HG02571 (cell line): ENCODE measurements around the gene EIF4B.

Experiments used
- ATAC-seq: cut with Tn5 transposase; IDR thresholded peaks from one replicate; pipeline ENCODE4 v1.9.1; 2021; ENCODE audit warnings: mild to moderate bottlenecking, moderate library complexity; ENCODE audit not compliant: unreplicated experiment

The EIF4B gene

GRCh38 chr12:53056901-53057300, 50.6 kb downstream of the EIF4B start:
- no peak for ATAC-seq

GRCh38 chr12:53057816-53058500, 51.7 kb downstream of the EIF4B start:
- ATAC-seq, result no peak

- no peak for ATAC-seq
Measured at GRCh38 chr12:53058674-53059433, 52.6 kb downstream of the EIF4B start.

- ATAC-seq, result no peak
Measured at GRCh38 chr12:53059434-53060063, 53.3 kb downstream of the EIF4B start.

- ATAC-seq, result no peak
Measured at GRCh38 chr12:53060064-53060720, 53.9 kb downstream of the EIF4B start.

- no peak for ATAC-seq
Measured at GRCh38 chr12:53060721-53061276, 54.5 kb downstream of the EIF4B start.

GRCh38 chr12:53061404-53062010, 55.3 kb downstream of the EIF4B start:
- no peak for ATAC-seq

GRCh38 chr12:53062011-53062961, 56.0 kb downstream of the EIF4B start:
- ATAC-seq, result no peak

- no peak for ATAC-seq
Measured at GRCh38 chr12:53062977-53063707, 56.9 kb downstream of the EIF4B start.

- no peak for ATAC-seq
Measured at GRCh38 chr12:53063708-53064612, 57.7 kb downstream of the EIF4B start.

GRCh38 chr12:53064613-53065436, 58.6 kb downstream of the EIF4B start:
- no peak for ATAC-seq

- no peak for ATAC-seq
Measured at GRCh38 chr12:53065470-53065869, 59.2 kb downstream of the EIF4B start.

GRCh38 chr12:53065975-53066931, 60.0 kb downstream of the EIF4B start:
- no peak for ATAC-seq

GRCh38 chr12:53067074-53067992, 61.1 kb downstream of the EIF4B start:
- no peak for ATAC-seq
